Caco-2 (cell line): ENCODE data around the gene ERBB4. TPM values are rescaled to one million over a fixed set of nuclear protein-coding genes. Genes with fewer than 3 reads are reported as not detected.

Experiments used
- BruUV-seq: library from RNA; stranded (reverse); fragments of 400-500 nt; replicated peaks from 2 replicates; lab custom pipeline; 2021; lab: Mats Ljungman, UMichigan
- CTCF ChIA-PET: fragments of 300-600 bp; sonication (Branson Sonifier 250); formaldehyde crosslinking; loops from one replicate; lab custom pipeline; 2022; ENCODE audit warnings: antibody characterized with exemption; lab: Charles Lee
- POLR2A ChIA-PET: fragments of 300-600 bp; sonication (Branson Sonifier 250); formaldehyde crosslinking; loops from one replicate; lab custom pipeline; 2022; ENCODE audit warnings: antibody characterized with exemption; lab: Charles Lee
- DNase-seq, 2 experiments: peaks; one replicate each; pipeline versions ENCODE4 v3.0.0 to v3.0.0-alpha.2; 2020 to 2022
- H3K27me3 ChIP-seq: replicated peaks from 2 replicates; pipeline ENCODE4 v1.6.0; 2011; ENCODE audit warnings: low read length; ENCODE audit not compliant: control insufficient read depth, insufficient read depth
- H3K36me3 ChIP-seq: 2 replicates; pipeline ENCODE4 v1.5.1; 2011; ENCODE audit warnings: low read length; ENCODE audit not compliant: control insufficient read depth, insufficient read depth
- H3K4me1 ChIP-seq: fragments of 250-450 bp; sonication (Bioruptor Pico); 2 replicates; pipeline ENCODE4 v1.5.1; 2020; ENCODE audit warnings: mild to moderate bottlenecking
- H3K4me3 ChIP-seq: 2 replicates; pipeline ENCODE4 v1.5.1; 2011; ENCODE audit warnings: low read depth, mild to moderate bottlenecking, control low read depth, low read length
- H3K9me3 ChIP-seq: fragments of 250-450 bp; sonication (Bioruptor Pico); 2 replicates; pipeline ENCODE4 v1.5.1; 2020; ENCODE audit warnings: mild to moderate bottlenecking, moderate library complexity
- H3K27ac Mint-ChIP-seq: one replicate; pipeline ENCODE4 v1.8.0; 2022; ENCODE audit warnings: mixed read lengths; ENCODE audit not compliant: unreplicated experiment
- H3K27me3 Mint-ChIP-seq: one replicate; pipeline ENCODE4 v1.8.0; 2022; ENCODE audit warnings: mixed read lengths; ENCODE audit not compliant: insufficient read depth, unreplicated experiment
- H3K36me3 Mint-ChIP-seq: one replicate; pipeline ENCODE4 v1.8.0; 2022; ENCODE audit warnings: mild to moderate bottlenecking, mixed read lengths; ENCODE audit not compliant: insufficient read depth, unreplicated experiment
- H3K4me1 Mint-ChIP-seq: one replicate; pipeline ENCODE4 v1.8.0; 2022; ENCODE audit warnings: low read depth, mixed read lengths; ENCODE audit not compliant: unreplicated experiment
- H3K4me3 Mint-ChIP-seq: one replicate; pipeline ENCODE4 v1.8.0; 2022; ENCODE audit warnings: mild to moderate bottlenecking, moderate library complexity, mixed read lengths; ENCODE audit not compliant: unreplicated experiment
- H3K9me3 Mint-ChIP-seq: one replicate; pipeline ENCODE4 v1.8.0; 2022; ENCODE audit warnings: mixed read lengths; ENCODE audit not compliant: unreplicated experiment
- CTCF ChIP-seq, 2 experiments: fragments of 200-600 bp in 1 of 2; IDR thresholded peaks; 1 replicate in 1 of 2; 2 replicates in 1 of 2; pipeline versions ENCODE4 v1.5.1 to v1.8.0; 2011 to 2022; ENCODE audit warnings: antibody characterized with exemption in 1 of 2, control low read depth in 1 of 2, inconsistent platforms in 1 of 2, low read depth in 1 of 2, low read length in 1 of 2, mild to moderate bottlenecking in 1 of 2, moderate library complexity in 1 of 2; ENCODE audit not compliant: insufficient read depth in 1 of 2, severe bottlenecking in 1 of 2, unreplicated experiment in 1 of 2
- intact Hi-C: fragments of 100-400 bp; cut with micrococcal nuclease; formaldehyde crosslinking; loops from one replicate; pipeline ENCODE4 v1.10.0; 2022; ENCODE audit not compliant: unreplicated experiment
- total RNA-seq: library from RNA; stranded (reverse); gene quantifications from 2 replicates; pipeline ENCODE4 v1.2.3, GENCODE V29; 2022

The ERBB4 gene
- total RNA-seq, 1 experiment from 2014 or later: not detected

DNA sequence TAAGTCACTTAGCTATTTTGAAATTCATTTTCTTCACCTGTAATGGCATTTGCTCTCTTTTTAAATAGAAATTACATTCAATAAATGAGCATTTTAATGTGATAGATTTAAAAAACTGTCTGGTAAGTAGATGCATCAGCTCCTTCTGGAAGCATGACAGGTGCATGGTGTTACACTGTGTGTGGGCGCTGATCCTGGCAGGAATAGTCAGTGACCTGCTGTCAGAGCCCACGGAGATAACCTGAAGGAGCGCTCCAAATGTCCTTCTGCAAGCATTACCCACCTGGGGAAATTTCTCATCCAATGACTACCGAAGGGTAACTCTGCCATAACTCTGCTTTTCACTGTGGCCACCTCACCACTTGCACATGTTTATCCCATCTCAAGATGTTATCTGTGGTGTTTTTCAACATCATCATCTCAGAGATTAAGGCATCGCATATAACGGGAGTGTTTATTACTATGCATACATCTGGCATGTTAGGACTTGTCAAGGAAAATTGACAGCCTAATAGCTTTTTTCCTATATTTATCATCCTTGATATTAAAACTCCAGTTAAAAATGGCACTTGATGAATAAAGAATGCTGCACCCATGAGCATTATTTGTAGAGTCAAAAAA lies 637.3 kb downstream of the ERBB4 start:
- no peaks in the 10 kb centered on the region for H3K27me3 Mint-ChIP-seq
- no peak for DNase-seq
- H3K36me3 ChIP-seq: no peaks in the 10 kb centered on the region
- no peaks in the 10 kb centered on the region for H3K9me3 ChIP-seq
- no peaks in the 10 kb centered on the region for H3K27me3 ChIP-seq
- BruUV-seq: no TSS peak
- TF ChIP-seq CTCF (IDR thresholded peaks at IDR 0.05; ENCODE audit: insufficient read depth in 1 of 2, low read depth in 1 of 2, low read length in 1 of 2, severe bottlenecking in 1 of 2, unreplicated experiment in 1 of 2): no peak
- CTCF ChIA-PET: no interaction called here
- intact Hi-C loops: no loop called here
- no peaks in the 10 kb centered on the region for H3K9me3 Mint-ChIP-seq
- H3K36me3 Mint-ChIP-seq: no peaks in the 10 kb centered on the region
- POLR2A ChIA-PET: no interaction called here
- H3K4me3 Mint-ChIP-seq: no peak overlapping the region
- no peak overlapping the region for H3K4me3 ChIP-seq
- H3K4me1 ChIP-seq: no peaks in the 10 kb centered on the region
- H3K27ac Mint-ChIP-seq: no peak overlapping the region
- H3K4me1 Mint-ChIP-seq: no peaks in the 10 kb centered on the region

DNA sequence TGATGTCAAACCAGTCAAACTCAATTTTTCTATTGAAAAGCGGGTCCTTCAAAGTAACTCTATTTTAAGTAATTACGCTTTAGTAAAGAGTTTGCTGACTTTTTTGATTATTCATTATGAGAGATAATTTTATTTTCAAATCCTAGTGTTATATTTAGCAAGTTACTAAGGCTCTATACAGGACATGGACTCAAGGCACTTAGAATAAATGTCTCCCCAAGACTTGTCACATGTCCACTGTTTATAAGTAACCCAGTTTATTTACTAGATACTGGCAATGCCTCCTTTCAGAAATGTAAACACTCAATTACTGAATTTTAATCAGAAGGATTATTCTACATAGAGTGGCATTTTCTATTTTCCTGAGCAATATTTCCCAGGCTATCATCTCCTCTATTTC lies 638.1 kb downstream of the ERBB4 start:
- Histone ChIP-seq H3K36me3 (no peaks in the 10 kb centered on the region), H3K4me3 (no peak overlapping the region), H3K9me3 (no peaks in the 10 kb centered on the region), H3K4me1 (no peaks in the 10 kb centered on the region), H3K27me3 (no peaks in the 10 kb centered on the region)
- no peaks in the 10 kb centered on the region for H3K9me3 Mint-ChIP-seq
- no peak overlapping the region for H3K4me3 Mint-ChIP-seq
- CTCF ChIA-PET: no interaction called here
- H3K36me3 Mint-ChIP-seq: no peaks in the 10 kb centered on the region
- no TSS peak for BruUV-seq
- intact Hi-C loops: no loop called here
- no peaks in the 10 kb centered on the region for H3K4me1 Mint-ChIP-seq
- TF ChIP-seq CTCF (IDR thresholded peaks at IDR 0.05; ENCODE audit: insufficient read depth in 1 of 2, low read depth in 1 of 2, low read length in 1 of 2, severe bottlenecking in 1 of 2, unreplicated experiment in 1 of 2): no peak
- POLR2A ChIA-PET: no interaction called here
- DNase-seq: no peak
- no peaks in the 10 kb centered on the region for H3K27me3 Mint-ChIP-seq
- no peak overlapping the region for H3K27ac Mint-ChIP-seq

- no peak for TF ChIP-seq CTCF (IDR thresholded peaks at IDR 0.05; ENCODE audit: insufficient read depth in 1 of 2, low read depth in 1 of 2, low read length in 1 of 2, severe bottlenecking in 1 of 2, unreplicated experiment in 1 of 2)
- H3K4me1 ChIP-seq: no peaks in the 10 kb centered on the region
- H3K4me3 ChIP-seq: no peak overlapping the region
- Mint-ChIP-seq H3K27me3 (no peaks in the 10 kb centered on the region), H3K27ac (no peak overlapping the region), H3K9me3 (no peaks in the 10 kb centered on the region), H3K36me3 (no peaks in the 10 kb centered on the region), H3K4me1 (no peaks in the 10 kb centered on the region), H3K4me3 (no peak overlapping the region)
- DNase-seq: no peak
- CTCF ChIA-PET: no interaction called here
- BruUV-seq: no TSS peak
- no peaks in the 10 kb centered on the region for H3K9me3 ChIP-seq
- intact Hi-C loops: no loop called here
- H3K27me3 ChIP-seq: no peaks in the 10 kb centered on the region
- POLR2A ChIA-PET: no interaction called here
- no peaks in the 10 kb centered on the region for H3K36me3 ChIP-seq
These were observed 638.6 kb downstream of the ERBB4 start for GRCh38 chr2:211900000-211900399.
